Suprapubic skin (tissue), 4 donors: ENCODE measurements around the gene LAIR2. TPM values are rescaled to one million over a fixed set of nuclear protein-coding genes. Genes with fewer than 3 reads are reported as not detected.

Experiments
- DNase-seq, 2 donors: peaks; one replicate each; pipeline ENCODE4 v3.0.0-alpha.2; 2019; ENCODE audit warnings: low spot score in 2 of 2
- H3K27ac ChIP-seq: fragments of 200-600 bp; sonication (generic); one replicate; pipeline ENCODE4 v1.5.1; 2019
- H3K27me3 ChIP-seq: fragments of 200-600 bp; sonication (generic); one replicate; pipeline ENCODE4 v1.5.1; 2019
- H3K36me3 ChIP-seq: fragments of 200-600 bp; sonication (generic); one replicate; pipeline ENCODE4 v1.5.1; 2019
- H3K4me1 ChIP-seq: fragments of 200-600 bp; sonication (generic); one replicate; pipeline ENCODE4 v1.5.1; 2019
- H3K4me3 ChIP-seq: fragments of 200-600 bp; sonication (generic); one replicate; pipeline ENCODE4 v1.5.1; 2019; ENCODE audit warnings: mild to moderate bottlenecking
- H3K9me3 ChIP-seq: fragments of 200-600 bp; sonication (generic); one replicate; pipeline ENCODE4 v1.5.1; 2019
- CTCF ChIP-seq, 2 donors: fragments of 200-600 bp in 1 of 2; fragments of 450-650 bp in 1 of 2; sonication (generic) in 1 of 2; IDR thresholded peaks; one replicate each; pipeline ENCODE4 v1.5.1; 2016 to 2019; ENCODE audit warnings: antibody characterized with exemption in 2 of 2, mild to moderate bottlenecking in 1 of 2, moderate library complexity in 1 of 2
- EP300 ChIP-seq: sonication (generic); formaldehyde crosslinking; IDR thresholded peaks from one replicate; pipeline ENCODE4 v1.6.1; 2017; ENCODE audit warnings: antibody characterized with exemption
- POLR2A ChIP-seq, 2 donors: fragments of 450-650 bp; IDR thresholded peaks; one replicate each; pipeline ENCODE4 v1.6.1; 2017; ENCODE audit warnings: antibody characterized with exemption in 2 of 2, mild to moderate bottlenecking in 2 of 2, moderate library complexity in 2 of 2
- POLR2AphosphoS5 ChIP-seq, 3 donors: sonication (generic); formaldehyde crosslinking; IDR thresholded peaks; one replicate each; pipeline ENCODE4 v1.6.1; 2017; ENCODE audit warnings: antibody characterized with exemption in 3 of 3
- WGBS: methylation state at CpG from one replicate; pipeline ENCODE4 v1.1.5; 2018; 5-methylcytosine and 5-hydroxymethylcytosine counted together
- total RNA-seq, 4 donors: library from RNA; depleted of rRNA; stranded (reverse); fragments of >200 nt; gene quantifications; one replicate each; pipeline ENCODE4 v1.1.0, GENCODE V29; 2016

The LAIR2 gene
- total RNA-seq, 4 donors from 2014 or later, result not detected

- TF ChIP-seq EP300 (no peak), CTCF (IDR thresholded peaks at IDR 0.05) (no peak), POLR2A (IDR thresholded peaks at IDR 0.05) (no peak), POLR2AphosphoS5 (IDR thresholded peaks at IDR 0.05) (no peak)
- no peaks in the 10 kb centered on the region for H3K36me3 ChIP-seq
- WGBS, result 93% methylated on average over 26 of the region's 26 CpGs
- H3K4me1 ChIP-seq, result no peaks in the 10 kb centered on the region
- H3K27me3 ChIP-seq, result peaks cover 5% of the 10 kb centered on the region
- H3K4me3 ChIP-seq, result no peak overlapping the region
- H3K9me3 ChIP-seq, result no peaks in the 10 kb centered on the region
- DNase-seq, result no peak
- no peak overlapping the region for H3K27ac ChIP-seq
Measured at GRCh38 chr19:54526972-54527371, 24.3 kb downstream of the LAIR2 start.

- no peak for DNase-seq
- WGBS, result 62% methylated on average over 5 of the region's 5 CpGs
- TF ChIP-seq EP300 (no peak), CTCF (IDR thresholded peaks at IDR 0.05) (no peak)
- no peaks in the 10 kb centered on the region for H3K9me3 ChIP-seq
- no peaks in the 10 kb centered on the region for H3K36me3 ChIP-seq
- no peaks in the 10 kb centered on the region for H3K4me1 ChIP-seq
- no peak overlapping the region for H3K27ac ChIP-seq
- no peak overlapping the region for H3K4me3 ChIP-seq
- H3K27me3 ChIP-seq, result peaks cover 11% of the 10 kb centered on the region
Measured at GRCh38 chr19:54530866-54531265, 28.2 kb downstream of the LAIR2 start.

- H3K36me3 ChIP-seq, result no peaks in the 10 kb centered on the region
- H3K4me3 ChIP-seq, result no peak overlapping the region
- no peaks in the 10 kb centered on the region for H3K4me1 ChIP-seq
- peaks cover 11% of the 10 kb centered on the region for H3K27me3 ChIP-seq
- no peak for DNase-seq
- 74% methylated on average over 4 of the region's 4 CpGs for WGBS
- TF ChIP-seq EP300 (no peak), POLR2A (IDR thresholded peaks at IDR 0.05) (no peak), POLR2AphosphoS5 (IDR thresholded peaks at IDR 0.05) (no peak), CTCF (IDR thresholded peaks at IDR 0.05) (no peak)
- no peaks in the 10 kb centered on the region for H3K9me3 ChIP-seq
- H3K27ac ChIP-seq, result no peak overlapping the region
Measured at GRCh38 chr19:54532528-54532927, 29.9 kb downstream of the LAIR2 start.

GRCh38 chr19:54533476-54533875 is 30.8 kb downstream of the LAIR2 start:
- H3K27ac ChIP-seq, result no peak overlapping the region
- no peak overlapping the region for H3K4me3 ChIP-seq
- H3K36me3 ChIP-seq, result no peaks in the 10 kb centered on the region
- TF ChIP-seq POLR2AphosphoS5 (IDR thresholded peaks at IDR 0.05) (no peak), CTCF (IDR thresholded peaks at IDR 0.05) (no peak), POLR2A (IDR thresholded peaks at IDR 0.05) (no peak), EP300 (no peak)
- H3K4me1 ChIP-seq, result no peaks in the 10 kb centered on the region
- H3K27me3 ChIP-seq, result peaks cover 11% of the 10 kb centered on the region
- no peak for DNase-seq
- H3K9me3 ChIP-seq, result no peaks in the 10 kb centered on the region
- WGBS, result 78% methylated on average over 8 of the region's 8 CpGs

- no peaks in the 10 kb centered on the region for H3K36me3 ChIP-seq
- H3K27me3 ChIP-seq, result peaks cover 11% of the 10 kb centered on the region
- no peaks in the 10 kb centered on the region for H3K9me3 ChIP-seq
- no peak overlapping the region for H3K4me3 ChIP-seq
- DNase-seq, result no peak
- H3K27ac ChIP-seq, result no peak overlapping the region
- no peaks in the 10 kb centered on the region for H3K4me1 ChIP-seq
- 68% methylated on average over 6 of the region's 8 CpGs for WGBS
- no peak for TF ChIP-seq EP300
- no peak for TF ChIP-seq POLR2A (IDR thresholded peaks at IDR 0.05)
- TF ChIP-seq CTCF (IDR thresholded peaks at IDR 0.05), result no peak
- no peak for TF ChIP-seq POLR2AphosphoS5 (IDR thresholded peaks at IDR 0.05)
Measured at GRCh38 chr19:54534156-54534555, 31.5 kb downstream of the LAIR2 start.
